ENCODE results near the gene HSPA2.

HSPA2 gene

GRCh38 chr14:64540208-64541202, at the start of gene HSPA2:
Gene HSPA2 (plus strand): TSS chr14:64540741. CDS start chr14:64540850, 109 bp downstream.
- FAIRE-seq, result peak; percentile 37
- peak; percentile 83 for DNase-seq (ENCODE audit: low spot score)

GRCh38 chr14:64491637-64492036, 48.9 kb upstream of the HSPA2 start:
- no peak for DNase-seq (ENCODE audit: low spot score)
- FAIRE-seq, result no peak

GRCh38 chr14:64493455-64493854, 47.1 kb upstream of the HSPA2 start:
- DNase-seq (ENCODE audit: low spot score) (no peak), FAIRE-seq (no peak)

GRCh38 chr14:64495252-64495651, 45.3 kb upstream of the HSPA2 start:
- FAIRE-seq, result no peak
- no peak for DNase-seq (ENCODE audit: low spot score)

DNA sequence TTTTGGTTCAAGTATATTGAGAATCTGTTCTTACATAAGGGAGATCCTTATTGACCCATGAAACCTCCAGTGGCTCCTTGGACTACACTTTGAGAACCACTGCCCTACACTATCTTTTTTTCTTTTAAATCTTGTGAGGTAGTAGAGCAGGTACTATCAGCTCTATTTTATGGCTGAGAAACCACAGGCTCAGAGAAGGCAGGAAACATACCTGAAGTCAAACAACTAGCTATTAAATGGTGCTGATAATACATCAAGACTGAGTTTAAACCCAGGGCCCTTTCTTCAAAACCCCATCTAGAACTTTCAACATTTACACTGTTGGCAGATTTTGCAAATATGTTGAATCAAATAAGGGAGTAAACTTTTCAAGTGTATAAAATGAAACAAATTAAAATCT, 43.8 kb upstream of the HSPA2 start:
- DNase-seq (ENCODE audit: low spot score) (no peak), FAIRE-seq (no peak)

GRCh38 chr14:64500088-64500487, 40.5 kb upstream of the HSPA2 start:
- no peak for DNase-seq (ENCODE audit: low spot score)
- FAIRE-seq, result no peak

- DNase-seq (ENCODE audit: low spot score), result peak; percentile 69
- peak; percentile 26 for FAIRE-seq
These were observed 39.0 kb upstream of the HSPA2 start for GRCh38 chr14:64501411-64502171.

DNA sequence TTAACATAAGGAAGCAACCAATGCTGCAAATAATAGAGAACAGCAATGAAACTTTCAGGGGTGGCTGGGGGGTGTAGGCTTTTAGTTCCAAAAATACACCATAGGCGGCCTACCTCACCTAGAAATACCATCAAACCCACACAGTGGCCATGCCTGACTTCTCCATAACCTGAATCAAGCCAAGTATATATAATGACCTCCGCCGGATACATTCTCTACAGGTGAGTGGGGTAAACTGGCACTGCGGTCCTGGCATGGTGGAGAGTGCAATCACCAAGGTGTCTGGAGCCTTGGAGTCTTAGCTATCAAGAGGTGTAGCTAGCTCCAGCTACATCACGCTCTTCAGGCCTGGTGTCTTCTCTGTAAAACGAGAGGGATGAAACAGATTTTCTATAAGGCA, 38.1 kb upstream of the HSPA2 start:
- FAIRE-seq, result no peak

DNA sequence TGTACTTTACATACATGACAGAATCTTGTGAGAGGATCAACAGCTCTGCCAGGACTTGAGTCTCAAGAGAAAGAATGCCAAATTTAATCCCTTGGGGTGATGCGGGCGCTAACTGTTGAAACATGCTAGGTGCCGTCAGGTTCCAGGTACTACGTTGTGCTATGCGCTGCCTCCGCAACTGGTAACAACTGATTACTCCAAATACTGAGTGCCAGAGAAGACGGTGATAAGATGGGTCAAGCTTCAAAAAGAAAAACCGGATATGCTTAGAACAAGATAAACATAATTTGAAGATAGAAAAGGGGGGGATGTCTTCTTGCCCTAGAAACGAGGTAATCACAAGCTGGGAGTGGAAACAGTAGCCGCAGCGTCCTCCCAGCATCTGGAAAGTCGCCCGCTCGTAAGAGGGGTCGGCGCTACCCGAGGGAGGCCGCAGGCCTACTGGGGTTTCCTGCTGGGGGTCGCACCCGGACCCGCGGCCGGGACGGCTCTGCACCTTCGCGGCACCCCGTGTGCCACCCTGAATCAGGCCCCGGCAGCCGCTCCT, 37.6 kb upstream of the HSPA2 start:
- DNase-seq (ENCODE audit: low spot score) (no peak), FAIRE-seq (no peak)

More for the DNA sequence above, 38.1 kb upstream of the HSPA2 start:
- DNase-seq (ENCODE audit: low spot score), result no peak

- FAIRE-seq, result no peak
These were observed 36.9 kb upstream of the HSPA2 start, which contains the start of gene ZBTB25 for GRCh38 chr14:64503434-64504309. Gene ZBTB25 (minus strand): TSS chr14:64503838. CDS start chr14:64490533, 13,305 bp downstream.

DNA sequence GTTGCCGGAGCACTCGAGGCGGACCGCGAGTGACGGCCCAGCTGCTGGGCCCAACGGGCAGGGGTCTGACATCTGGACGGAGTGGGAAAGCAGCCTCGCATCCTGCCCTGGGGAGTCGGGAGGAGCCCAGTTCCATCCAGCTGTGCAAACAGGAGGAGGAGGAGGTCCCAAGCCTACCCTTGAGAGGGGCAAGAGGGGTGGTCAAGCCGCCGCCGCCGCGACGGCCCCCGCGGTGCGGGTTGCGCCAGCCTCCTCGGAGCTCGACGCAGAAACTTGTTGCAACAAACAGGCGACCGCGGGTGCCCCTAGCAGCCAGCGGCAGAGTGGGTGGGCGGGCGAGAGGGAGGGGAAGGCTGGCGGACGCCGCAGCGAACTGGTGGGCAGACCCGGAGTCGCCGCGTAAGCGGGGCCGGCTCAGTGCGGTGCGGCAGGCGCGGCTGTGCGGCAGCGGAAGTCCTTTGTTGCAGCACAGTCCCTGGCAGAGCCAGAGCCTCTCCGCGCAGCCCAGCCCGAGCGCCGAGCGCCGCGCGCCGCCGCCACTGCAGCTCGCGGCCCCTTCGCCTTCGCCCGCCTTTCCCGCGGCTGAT, 36.1 kb upstream of the HSPA2 start, which contains the start of gene ZBTB1:
TSS of gene ZBTB1 (plus strand) at position 461 of the 587 bp plus-strand sequence. CDS start 16,735 bp downstream, outside the sequence.
- DNase-seq (ENCODE audit: low spot score) (peak; percentile 65), FAIRE-seq (no peak)

More at GRCh38 chr14:64503434-64504309, 36.9 kb upstream of the HSPA2 start, which contains the start of gene ZBTB25:
- peak; percentile 72 for DNase-seq (ENCODE audit: low spot score)

DNA sequence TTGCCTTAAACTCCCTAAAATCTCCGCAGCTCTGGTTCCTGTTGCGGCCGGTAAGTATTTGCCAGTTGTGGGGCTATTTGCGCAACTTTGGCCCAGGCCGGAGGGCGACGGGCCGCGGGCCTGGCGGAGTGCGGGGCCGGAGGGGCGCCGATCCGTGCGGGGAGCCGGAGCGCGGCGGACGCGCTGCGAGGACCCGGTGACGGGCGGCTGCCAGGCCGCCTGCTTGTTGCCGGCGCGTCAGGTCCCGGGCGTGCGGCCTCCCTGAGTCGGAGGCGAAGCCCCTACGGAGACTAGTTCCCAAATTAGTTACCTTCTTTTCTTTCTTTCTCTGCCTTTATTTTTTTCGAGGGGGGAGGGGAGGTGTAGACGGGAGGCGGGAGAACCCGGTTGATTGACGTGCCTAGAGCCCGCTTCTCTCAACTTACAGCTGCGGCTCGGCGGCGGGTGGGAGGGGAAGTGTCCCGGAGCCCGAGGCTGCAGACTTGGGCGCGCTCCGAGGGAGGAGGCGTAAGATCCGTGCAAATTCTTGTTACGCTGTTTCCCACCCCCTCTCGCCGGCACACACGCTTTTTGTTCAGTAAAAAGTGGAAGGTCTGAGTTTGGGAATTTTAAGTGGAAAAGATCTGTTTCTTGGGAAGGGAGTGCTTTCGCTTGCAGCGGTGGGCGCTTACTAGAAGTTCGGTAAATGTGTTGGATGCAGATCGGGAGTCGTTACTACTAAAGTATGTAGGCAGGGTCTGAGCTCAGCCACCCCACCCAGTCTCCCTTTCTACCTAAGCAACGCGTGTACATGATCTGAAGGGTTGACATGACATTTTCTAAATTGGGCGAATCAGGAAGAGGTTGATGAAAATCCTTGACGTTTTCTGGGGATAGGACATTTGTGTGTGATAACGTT, 35.4 kb upstream of the HSPA2 start:
- peak; percentile 50 for DNase-seq (ENCODE audit: low spot score)
- no peak for FAIRE-seq

DNA sequence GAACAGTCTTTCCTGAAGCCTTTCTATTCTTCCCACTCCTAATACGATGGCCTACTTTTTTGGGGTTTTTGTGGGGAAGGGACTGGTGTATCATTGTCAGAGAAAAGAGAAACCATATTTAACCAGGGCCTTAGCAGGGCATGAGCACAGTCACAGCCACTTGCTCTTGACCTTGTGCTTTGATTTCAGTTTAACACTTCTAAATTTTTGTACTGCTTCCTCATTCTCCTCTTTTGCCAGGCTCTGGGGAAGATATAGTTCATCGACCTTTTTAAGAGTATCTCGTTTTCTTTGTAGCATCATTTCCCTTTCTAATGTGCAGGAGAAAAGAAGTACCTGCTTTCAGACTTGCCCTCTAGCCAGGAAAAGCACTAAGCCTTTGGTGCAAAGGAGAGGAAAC, 33.8 kb upstream of the HSPA2 start:
- FAIRE-seq, result no peak
- DNase-seq (ENCODE audit: low spot score), result no peak

GRCh38 chr14:64507376-64508156, 33.0 kb upstream of the HSPA2 start:
- FAIRE-seq (no peak), DNase-seq (ENCODE audit: low spot score) (no peak)

- no peak for FAIRE-seq
- DNase-seq (ENCODE audit: low spot score), result no peak
These were observed 32.2 kb upstream of the HSPA2 start for GRCh38 chr14:64508215-64508776.

DNA sequence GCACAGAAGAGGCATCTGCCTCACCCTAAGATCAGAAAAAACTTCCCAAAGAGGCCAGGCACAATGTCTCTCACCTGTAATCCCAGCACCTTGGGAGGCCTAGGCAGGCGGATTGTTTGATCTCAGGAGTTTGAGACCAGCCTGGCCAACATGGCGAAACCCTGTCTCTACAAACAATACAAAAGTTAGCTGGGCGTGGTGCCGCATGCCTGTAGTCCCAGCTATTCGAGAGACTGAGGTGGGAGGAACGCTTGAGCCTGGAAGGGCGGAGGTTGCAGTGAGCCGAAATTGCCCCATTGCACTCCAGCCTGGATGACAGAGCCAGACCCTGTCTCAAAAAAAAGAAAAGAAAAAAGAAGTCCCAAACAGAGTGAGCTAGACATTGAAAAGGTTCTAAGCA, 31.5 kb upstream of the HSPA2 start:
- FAIRE-seq (no peak), DNase-seq (ENCODE audit: low spot score) (no peak)

DNA sequence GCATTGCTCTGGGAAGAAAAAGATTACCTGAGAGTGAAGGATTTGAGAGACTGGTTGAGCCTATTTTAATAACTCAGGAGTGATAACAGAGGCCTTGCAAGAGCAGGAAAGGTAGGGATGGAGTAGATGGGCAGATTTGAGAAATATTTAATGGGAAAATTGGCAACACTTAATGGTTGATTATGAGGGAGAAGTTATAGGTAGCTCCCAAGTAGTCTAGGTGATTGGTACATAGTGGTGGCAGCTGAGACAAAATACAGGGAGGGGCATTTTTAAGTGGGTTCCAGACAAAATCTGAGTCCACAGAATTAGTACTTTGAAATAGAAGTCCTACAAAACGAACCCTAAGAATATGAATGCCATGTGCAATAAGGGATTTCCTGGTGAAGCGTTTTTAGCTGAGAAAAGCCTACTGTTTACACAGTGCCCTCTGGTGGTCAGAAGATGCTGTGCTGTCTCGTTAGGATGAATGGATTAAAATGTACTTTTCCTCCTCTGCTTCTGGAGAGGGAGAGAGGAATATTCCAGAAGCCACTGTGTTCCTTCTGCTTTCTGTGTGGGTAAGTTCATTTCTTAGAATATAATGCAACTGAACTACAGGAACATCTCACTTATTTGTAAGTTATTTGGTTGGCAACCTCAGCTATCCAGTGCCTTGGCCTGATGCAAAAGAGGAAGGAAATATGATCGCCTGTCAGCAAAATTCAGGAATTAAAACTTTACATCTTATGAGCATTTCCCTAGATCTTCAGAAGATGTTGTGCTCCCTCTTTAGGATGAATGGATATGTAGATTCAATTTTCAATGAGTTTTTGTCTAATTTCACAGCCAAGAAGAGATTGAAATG, 29.5 kb upstream of the HSPA2 start:
- DNase-seq (ENCODE audit: low spot score) (peak; percentile 11), FAIRE-seq (no peak)

Measured in RCC 7860 (cell line).